ENCODE results near the gene GPR137B. TPM values are rescaled to one million over a fixed set of nuclear protein-coding genes. Genes with fewer than 3 reads are reported as not detected.
"Not testable (repeated sequence)": the region's sequence is repeated elsewhere in the genome, so short reads cannot be mapped to it uniquely, and the experiment has no call there.

GPR137B gene
- total and polyA plus RNA-seq, 11 donors, result 14.9 to 49.8 (median 43.7) TPM

DNA sequence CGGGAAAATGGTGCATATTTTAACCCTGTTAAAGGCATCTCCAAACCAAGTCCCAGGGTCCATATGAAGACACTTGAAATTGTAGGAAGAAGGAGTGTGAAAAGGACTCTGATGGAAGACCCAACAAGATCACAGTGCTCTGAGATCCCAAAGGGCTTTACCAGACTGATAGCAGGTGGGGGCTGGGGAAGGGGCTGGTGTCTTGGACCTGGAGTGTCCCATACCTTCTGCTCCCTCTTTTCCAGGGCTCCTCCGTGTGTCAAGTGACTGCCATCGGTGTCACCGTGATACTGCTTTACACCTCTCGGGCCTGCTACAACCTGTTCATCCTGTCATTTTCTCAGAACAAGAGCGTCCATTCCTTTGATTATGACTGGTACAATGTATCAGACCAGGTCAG lies 37.3 kb downstream of the GPR137B start:
- intact Hi-C loops (cut with DNase I), result loop anchor here in 1 of 10 donors (5.0 kb wide), 1 partner anchor 72 kb away; no protein-coding TSS in a partner anchor
- H3K9me3 ChIP-seq, result no peaks in the 10 kb centered on the region

DNA sequence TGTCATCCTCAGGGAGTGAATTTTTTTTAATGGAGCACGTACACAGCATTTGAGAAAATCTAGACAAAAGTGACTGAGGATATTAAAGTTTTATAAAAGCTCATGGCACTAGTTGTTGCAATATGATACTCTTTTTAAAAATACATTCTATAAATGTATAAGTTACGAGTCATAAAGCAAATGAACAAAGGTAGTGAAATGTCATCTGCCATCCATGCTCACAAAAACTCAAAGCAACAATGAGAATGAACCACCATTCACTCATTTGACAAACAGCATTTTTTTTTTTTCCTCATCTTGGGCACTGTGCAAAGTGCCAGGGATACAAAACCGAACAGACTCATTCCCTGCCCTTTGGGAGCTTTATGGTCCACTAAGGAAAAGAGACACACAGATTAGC lies 38.7 kb downstream of the GPR137B start:
- Histone ChIP-seq H3K27ac (no peak overlapping the region), H3K27me3 (no peaks in the 10 kb centered on the region), H3K9me3 (no peaks in the 10 kb centered on the region), H3K36me3 (peaks cover 0 to 67% (median 50%) of the 10 kb centered on the region in 9 donors), H3K4me1 (no peaks in the 10 kb centered on the region), H3K4me3 (no peak overlapping the region)
- intact Hi-C loops (cut with DNase I), result no loop called here
- TF ChIP-seq, protein P1, sequence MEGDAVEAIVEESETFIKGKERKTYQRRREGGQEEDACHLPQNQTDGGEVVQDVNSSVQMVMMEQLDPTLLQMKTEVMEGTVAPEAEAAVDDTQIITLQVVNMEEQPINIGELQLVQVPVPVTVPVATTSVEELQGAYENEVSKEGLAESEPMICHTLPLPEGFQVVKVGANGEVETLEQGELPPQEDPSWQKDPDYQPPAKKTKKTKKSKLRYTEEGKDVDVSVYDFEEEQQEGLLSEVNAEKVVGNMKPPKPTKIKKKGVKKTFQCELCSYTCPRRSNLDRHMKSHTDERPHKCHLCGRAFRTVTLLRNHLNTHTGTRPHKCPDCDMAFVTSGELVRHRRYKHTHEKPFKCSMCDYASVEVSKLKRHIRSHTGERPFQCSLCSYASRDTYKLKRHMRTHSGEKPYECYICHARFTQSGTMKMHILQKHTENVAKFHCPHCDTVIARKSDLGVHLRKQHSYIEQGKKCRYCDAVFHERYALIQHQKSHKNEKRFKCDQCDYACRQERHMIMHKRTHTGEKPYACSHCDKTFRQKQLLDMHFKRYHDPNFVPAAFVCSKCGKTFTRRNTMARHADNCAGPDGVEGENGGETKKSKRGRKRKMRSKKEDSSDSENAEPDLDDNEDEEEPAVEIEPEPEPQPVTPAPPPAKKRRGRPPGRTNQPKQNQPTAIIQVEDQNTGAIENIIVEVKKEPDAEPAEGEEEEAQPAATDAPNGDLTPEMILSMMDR (IDR thresholded peaks at IDR 0.05), result no peak
- TF ChIP-seq POLR2A (IDR thresholded peaks at IDR 0.05), result no peak
- 92 to 97% (median 96%) methylated on average over 3 of the region's 3 CpGs for WGBS, 4 donors
- no peak for DNase-seq
- ATAC-seq, result no peak

More for the DNA sequence above, 37.3 kb downstream of the GPR137B start:
- H3K27me3 ChIP-seq, result no peaks in the 10 kb centered on the region
- H3K27ac ChIP-seq, result no peak overlapping the region
- DNase-seq (no peak), ATAC-seq (no peak)
- no peak overlapping the region for H3K4me3 ChIP-seq
- H3K36me3 ChIP-seq, result peaks cover 0 to 56% (median 39%) of the 10 kb centered on the region in 9 donors
- WGBS, 4 donors, result 92 to 96% (median 95%) methylated on average over 6 of the region's 6 CpGs
- TF ChIP-seq POLR2A (IDR thresholded peaks at IDR 0.05), result no peak
- TF ChIP-seq, protein P1 (IDR thresholded peaks at IDR 0.05), result no peak
- H3K4me1 ChIP-seq, result no peaks in the 10 kb centered on the region

DNA sequence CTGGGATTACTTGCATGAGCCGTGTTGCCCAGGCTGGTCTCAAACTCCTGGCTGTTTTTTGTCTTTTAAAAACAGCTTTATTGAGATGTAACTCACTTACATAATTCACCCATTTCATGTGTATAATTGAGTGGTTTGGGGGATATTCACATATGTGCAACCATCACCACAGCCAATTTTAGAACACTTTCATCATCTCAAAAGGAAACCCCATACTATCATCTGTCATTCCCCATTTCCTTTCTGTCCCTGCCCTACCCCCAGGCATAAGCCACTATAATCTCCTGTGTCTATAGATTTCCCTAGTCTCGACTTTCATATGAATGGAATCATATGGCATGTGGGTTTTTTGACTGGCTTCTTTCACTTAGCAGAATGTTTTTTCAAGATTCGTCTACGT lies 43.3 kb downstream of the GPR137B start:
- WGBS, 4 donors, result 90 to 96% (median 94%) methylated on average over 4 of the region's 4 CpGs
- intact Hi-C loops (cut with DNase I), result no loop called here
- ATAC-seq (no peak), DNase-seq (no peak)
- Histone ChIP-seq H3K9me3 (peaks cover 0 to 20% (median 0%) of the 10 kb centered on the region in 12 donors), H3K4me3 (no peak overlapping the region), H3K27ac (no peak overlapping the region), H3K27me3 (no peaks in the 10 kb centered on the region), H3K36me3 (peaks cover 2 to 66% (median 36%) of the 10 kb centered on the region in 9 donors), H3K4me1 (no peaks in the 10 kb centered on the region)
- TF ChIP-seq, protein P1 (IDR thresholded peaks at IDR 0.05), result no peak

DNA sequence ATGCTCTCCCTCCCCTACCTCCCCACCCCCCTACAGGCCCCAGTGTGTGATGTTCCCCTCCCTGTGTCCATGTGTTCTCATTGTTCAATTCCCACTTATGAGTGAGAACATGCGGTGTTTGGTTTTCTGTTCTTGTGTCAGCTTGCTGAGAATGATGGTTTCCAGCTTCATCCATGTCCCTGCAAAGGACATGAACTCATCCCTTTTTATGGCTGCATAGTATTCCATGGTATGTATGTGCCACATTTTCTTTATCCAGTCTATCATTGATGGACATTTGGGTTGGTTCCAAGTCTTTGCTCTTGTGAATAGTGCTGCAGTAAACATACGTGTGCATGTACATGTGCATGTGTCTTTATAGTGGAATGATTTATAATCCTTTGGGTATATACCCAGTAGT lies 44.1 kb downstream of the GPR137B start:
- H3K27me3 ChIP-seq; ATAC-seq; H3K4me3 ChIP-seq; H3K27ac ChIP-seq; DNase-seq; H3K4me1 ChIP-seq; intact Hi-C loops (cut with DNase I): not testable (repeated sequence)
- H3K9me3 ChIP-seq, result peaks cover 0 to 20% (median 0%) of the 10 kb centered on the region in 12 donors
- WGBS, 4 donors, result 96 to 99% (median 98%) methylated on average over 2 of the region's 2 CpGs
- H3K36me3 ChIP-seq, result peaks cover 2 to 62% (median 29%) of the 10 kb centered on the region in 9 donors

DNA sequence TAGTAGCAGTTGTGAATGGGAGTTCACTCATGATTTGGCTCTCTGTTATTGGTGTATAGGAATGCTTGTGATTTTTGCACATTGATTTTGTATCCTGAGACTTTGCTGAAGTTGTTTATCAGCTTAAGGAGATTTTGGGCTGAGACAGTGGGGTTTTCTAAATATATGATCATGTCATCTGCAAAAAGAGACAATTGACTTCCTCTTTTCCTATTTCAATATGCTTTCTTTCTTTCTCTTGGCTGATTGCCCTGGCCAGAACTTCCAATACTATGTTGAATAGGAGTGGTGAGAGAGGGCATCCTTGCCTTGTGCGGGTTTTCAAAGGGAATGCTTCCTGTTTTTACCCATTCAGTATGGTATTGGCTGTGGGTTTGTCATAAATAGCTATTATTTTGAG lies 45.7 kb downstream of the GPR137B start:
- H3K36me3 ChIP-seq, result peaks cover 2 to 54% (median 19%) of the 10 kb centered on the region in 9 donors
- H3K27ac ChIP-seq; DNase-seq; H3K27me3 ChIP-seq; ATAC-seq; H3K4me1 ChIP-seq; H3K4me3 ChIP-seq; intact Hi-C loops (cut with DNase I): not testable (repeated sequence)
- H3K9me3 ChIP-seq, result peaks cover 0 to 20% (median 0%) of the 10 kb centered on the region in 12 donors
- 82 to 95% (median 86%) methylated on average over 1 of the region's 1 CpG for WGBS, 4 donors

Data from heart left ventricle (tissue), 16 donors.